ENCODE measurements around the gene CD79A.

Gene CD79A

DNA sequence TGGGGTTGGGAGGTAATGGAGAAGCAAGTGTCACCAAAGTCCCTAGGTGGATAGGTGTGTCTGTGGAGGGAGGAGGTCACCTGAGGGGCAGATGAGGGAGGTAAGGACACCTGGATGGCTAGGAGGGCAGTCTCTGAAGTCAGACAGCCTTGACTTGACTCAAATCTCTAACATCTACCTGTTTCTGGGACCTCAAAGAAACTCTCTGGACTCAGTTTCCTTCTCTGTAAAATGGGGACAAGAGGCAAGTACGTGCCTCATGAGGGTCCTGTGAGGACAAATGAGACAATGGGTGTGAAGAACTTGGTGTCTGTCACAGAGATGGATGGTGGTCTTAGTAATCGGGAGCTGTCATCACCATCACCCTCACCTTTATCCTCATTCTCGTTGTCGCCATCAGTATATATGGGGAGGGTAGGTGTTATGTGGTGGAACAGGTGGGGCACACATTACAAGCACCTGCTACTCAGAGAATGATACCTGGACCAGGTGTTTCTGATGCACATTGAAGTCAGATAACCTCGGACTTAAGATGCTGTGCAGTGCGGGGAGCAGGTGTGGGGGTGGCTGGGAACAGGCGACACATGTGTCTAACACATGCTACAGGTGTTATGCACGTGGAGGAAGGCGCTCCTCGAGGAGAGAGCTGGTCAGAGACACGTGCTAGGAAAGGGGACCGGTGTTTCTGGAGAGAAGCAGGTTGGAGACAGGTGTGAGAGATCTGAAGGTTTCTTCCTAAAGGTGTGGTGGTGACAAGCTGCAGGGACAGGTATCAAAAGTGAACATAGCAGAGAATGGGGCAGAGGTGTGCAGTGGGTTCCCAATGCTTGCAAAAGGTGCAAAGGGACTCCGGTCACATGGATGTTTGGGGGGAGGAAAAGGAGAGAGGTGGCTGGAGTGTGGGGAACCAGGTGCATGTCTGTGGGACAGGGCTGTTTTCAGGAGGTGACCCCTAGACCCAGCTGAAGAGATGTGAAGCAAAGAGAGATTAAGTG, 47.4 kb downstream of the CD79A start:
- Histone ChIP-seq H3K27me3 (peaks cover 8 to 97% of the 10 kb centered on the region in 2 donors), H3K4me1 (peaks cover 0 to 16% (median 15%) of the 10 kb centered on the region in 4 donors), H3K27ac (no peak overlapping the region), H3K4me3 (no peak overlapping the region), H3K36me3 (no peaks in the 10 kb centered on the region), H3K9me3 (no peaks in the 10 kb centered on the region)
- no peak for DNase-seq
- TF ChIP-seq CTCF (IDR thresholded peaks at IDR 0.05) = no peak
- intact Hi-C loops (cut with DNase I; ENCODE audit: low total_unique reads) = no loop called here

- no peak overlapping the region for H3K4me3 ChIP-seq
- no peak for TF ChIP-seq CTCF (IDR thresholded peaks at IDR 0.05)
- intact Hi-C loops (cut with DNase I; ENCODE audit: low total_unique reads) = no loop called here
- peaks cover 0 to 16% (median 15%) of the 10 kb centered on the region in 4 donors for H3K4me1 ChIP-seq
- no peak overlapping the region for H3K27ac ChIP-seq
- H3K9me3 ChIP-seq = no peaks in the 10 kb centered on the region
- peaks cover 8 to 97% of the 10 kb centered on the region in 2 donors for H3K27me3 ChIP-seq
- H3K36me3 ChIP-seq = no peaks in the 10 kb centered on the region
- no peak for DNase-seq
These were observed 48.3 kb downstream of the CD79A start for GRCh38 chr19:41925208-41926003.

- Histone ChIP-seq H3K4me3 (no peak overlapping the region), H3K27ac (no peak overlapping the region), H3K9me3 (no peaks in the 10 kb centered on the region), H3K27me3 (peaks cover 8 to 97% of the 10 kb centered on the region in 2 donors), H3K36me3 (no peaks in the 10 kb centered on the region), H3K4me1 (peaks cover 0 to 16% (median 15%) of the 10 kb centered on the region in 4 donors)
- TF ChIP-seq CTCF (IDR thresholded peaks at IDR 0.05) = no peak
- intact Hi-C loops (cut with DNase I; ENCODE audit: low total_unique reads) = no loop called here
- no peak for DNase-seq
These were observed 49.1 kb downstream of the CD79A start for GRCh38 chr19:41926028-41926762.

GRCh38 chr19:41926763-41927496, 49.9 kb downstream of the CD79A start:
- no peak for TF ChIP-seq CTCF (IDR thresholded peaks at IDR 0.05)
- DNase-seq = no peak
- Histone ChIP-seq H3K4me3 (no peak overlapping the region), H3K36me3 (no peaks in the 10 kb centered on the region), H3K4me1 (peaks cover 0 to 16% (median 15%) of the 10 kb centered on the region in 4 donors), H3K27me3 (peaks cover 8 to 97% of the 10 kb centered on the region in 2 donors), H3K9me3 (no peaks in the 10 kb centered on the region), H3K27ac (no peak overlapping the region)
- intact Hi-C loops (cut with DNase I; ENCODE audit: low total_unique reads) = no loop called here
